PFSK-1 (cell line): ENCODE data around the gene RIN3.

Experiments used
- FOXP2 ChIP-seq: optimal IDR thresholded peaks from 2 replicates; pipeline ENCODE3; 2011; ENCODE audit warnings: borderline replicate concordance, control low read depth, inconsistent platforms; ENCODE audit not compliant: insufficient read depth; ENCODE audit errors: extremely low read length, extremely low read depth
- POLR2AphosphoS5 ChIP-seq: IDR thresholded peaks from 2 replicates; pipeline ENCODE4 v1.6.1; 2012; ENCODE audit warnings: low read depth, mild to moderate bottlenecking, control low read depth, low read length, moderate library complexity
- REST ChIP-seq, 2 experiments: IDR thresholded peaks; 2 replicates each; pipeline versions ENCODE4 v1.6.1 to v1.8.0; 2011 to 2012; ENCODE audit warnings: low read depth in 2 of 2, low read length in 2 of 2, control low read depth in 1 of 2, inconsistent platforms in 1 of 2, mild to moderate bottlenecking in 1 of 2, moderate library complexity in 1 of 2; ENCODE audit not compliant: insufficient read depth in 1 of 2
- SIN3A ChIP-seq: IDR thresholded peaks from 2 replicates; pipeline ENCODE4 v1.6.1; 2012; ENCODE audit warnings: mild to moderate bottlenecking, low read length, moderate library complexity, borderline replicate concordance; ENCODE audit not compliant: insufficient read depth
- TAF1 ChIP-seq: IDR thresholded peaks from 2 replicates; pipeline ENCODE4 v1.6.1; 2012; ENCODE audit warnings: low read length, control low read depth, borderline replicate concordance; ENCODE audit not compliant: insufficient read depth

The RIN3 gene

DNA sequence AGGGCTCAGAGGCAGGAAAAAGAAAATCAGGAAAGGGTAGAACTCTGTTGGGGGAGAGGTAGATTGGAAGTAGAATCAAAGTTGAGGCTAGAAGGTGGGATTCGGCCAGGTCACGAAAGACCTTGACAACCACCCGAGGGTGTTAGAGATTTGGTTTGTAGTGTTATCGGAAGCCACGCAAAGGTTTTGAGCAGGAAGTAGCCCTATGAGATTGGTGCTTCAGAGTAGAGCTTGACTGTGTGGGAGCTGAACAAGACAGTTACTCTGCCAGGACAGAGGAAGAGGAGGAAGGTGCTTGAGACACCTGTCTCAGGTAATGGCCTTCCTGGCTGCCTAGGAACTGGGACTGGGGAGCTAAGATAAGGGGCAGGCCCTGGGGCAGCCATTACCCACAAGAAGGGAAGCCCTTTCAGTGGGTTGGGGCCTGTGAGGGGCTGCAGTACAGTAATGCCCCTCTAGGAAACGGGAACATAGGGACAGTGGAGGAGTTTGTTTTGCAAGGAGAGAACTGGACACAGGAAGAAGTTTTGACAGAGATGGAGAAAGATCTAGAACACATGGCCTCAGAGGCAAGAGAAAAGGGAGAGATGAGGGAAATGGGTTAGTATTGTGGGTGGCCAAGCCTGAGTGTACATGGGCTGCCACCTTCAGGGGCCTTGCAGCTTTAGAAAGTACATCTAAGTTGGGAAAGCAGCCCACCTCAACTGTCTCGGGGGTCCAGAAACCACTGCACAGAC is 73.5 kb downstream of the RIN3 start:
- TF ChIP-seq SIN3A, result no peak
- TF ChIP-seq TAF1, result no peak
- no peak for TF ChIP-seq FOXP2
- no peak for TF ChIP-seq POLR2AphosphoS5
- no peak for TF ChIP-seq REST (IDR thresholded peaks at IDR 0.05; ENCODE audit: insufficient read depth in 1 of 2, low read depth in 2 of 2, low read length in 2 of 2)

GRCh38 chr14:92587700-92588085 is 74.1 kb downstream of the RIN3 start:
- TF ChIP-seq POLR2AphosphoS5, result no peak
- TF ChIP-seq FOXP2, result no peak
- no peak for TF ChIP-seq REST (IDR thresholded peaks at IDR 0.05; ENCODE audit: insufficient read depth in 1 of 2, low read depth in 2 of 2, low read length in 2 of 2)
- TF ChIP-seq SIN3A, result no peak
- TF ChIP-seq TAF1, result no peak

- TF ChIP-seq SIN3A (no peak), FOXP2 (no peak), POLR2AphosphoS5 (no peak), TAF1 (no peak), REST (IDR thresholded peaks at IDR 0.05; ENCODE audit: insufficient read depth in 1 of 2, low read depth in 2 of 2, low read length in 2 of 2) (no peak)
Observed at GRCh38 chr14:92589213-92589852, 75.8 kb downstream of the RIN3 start.

DNA sequence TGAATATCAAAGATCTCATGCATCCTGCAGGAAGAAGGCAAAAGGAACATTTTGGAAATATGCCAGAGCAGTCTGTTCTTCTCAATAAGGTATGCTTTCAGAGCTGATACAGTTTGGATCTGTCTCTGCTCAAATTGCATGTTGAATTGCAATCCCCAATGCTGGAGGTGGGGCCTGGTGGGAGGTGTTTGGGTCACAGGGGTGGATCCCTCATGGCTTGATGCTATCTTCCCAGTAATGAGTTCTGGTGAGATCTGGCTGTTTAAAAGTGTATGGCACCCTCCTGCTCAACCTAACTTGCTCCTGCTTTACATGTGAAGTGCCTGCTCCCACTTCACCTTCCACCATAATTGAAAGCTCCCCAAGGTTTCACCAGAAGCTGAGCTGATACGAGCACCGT is 76.6 kb downstream of the RIN3 start:
- no peak for TF ChIP-seq SIN3A
- no peak for TF ChIP-seq FOXP2
- TF ChIP-seq TAF1, result no peak
- no peak for TF ChIP-seq REST (IDR thresholded peaks at IDR 0.05; ENCODE audit: insufficient read depth in 1 of 2, low read depth in 2 of 2, low read length in 2 of 2)
- no peak for TF ChIP-seq POLR2AphosphoS5
